Stimulated activated CD4-positive, alpha-beta T cell treated with anti-CD3 and anti-CD28 coated beads, Interleukin-4, amount 100 ng/mL, for 24 hours (primary cell): ENCODE results near the gene C2CD2.

Experiments used
- DNase-seq: peaks from one replicate; pipeline ENCODE4 v3.0.0-alpha.2; 2020

Gene C2CD2

GRCh38 chr21:41881051-41881450, 72.8 kb downstream of the C2CD2 start:
- no peak for DNase-seq

- DNase-seq = no peak
Observed at GRCh38 chr21:41880153-41880552, 73.7 kb downstream of the C2CD2 start.

- peak; percentile 89 for DNase-seq
Observed at GRCh38 chr21:41879190-41879998, 74.4 kb downstream of the C2CD2 start, which contains the start of gene PRDM15. TSS of gene PRDM15 (minus strand) at chr21:41879344. CDS start at chr21:41860363, 18,981 bp downstream.

- DNase-seq = peak; percentile 81
Observed at GRCh38 chr21:41878831-41879189, 75.0 kb downstream of the C2CD2 start.

GRCh38 chr21:41877901-41878830, 75.7 kb downstream of the C2CD2 start:
- DNase-seq = peak; percentile 40

- no peak for DNase-seq
Observed at GRCh38 chr21:41876928-41877652, 76.7 kb downstream of the C2CD2 start.

GRCh38 chr21:41876396-41876795, 77.4 kb downstream of the C2CD2 start:
- no peak for DNase-seq

- DNase-seq = no peak
Observed at GRCh38 chr21:41875086-41875485, 78.7 kb downstream of the C2CD2 start.

- DNase-seq = no peak
Observed at GRCh38 chr21:41874611-41875010, 79.2 kb downstream of the C2CD2 start.

GRCh38 chr21:41873426-41873825, 80.4 kb downstream of the C2CD2 start:
- DNase-seq = no peak

- no peak for DNase-seq
Observed at GRCh38 chr21:41873005-41873404, 80.8 kb downstream of the C2CD2 start.

- DNase-seq = no peak
Observed at GRCh38 chr21:41871293-41872030, 82.4 kb downstream of the C2CD2 start.

- no peak for DNase-seq
Observed at GRCh38 chr21:41869771-41870170, 84.0 kb downstream of the C2CD2 start.

GRCh38 chr21:41868062-41868710, 85.6 kb downstream of the C2CD2 start:
- no peak for DNase-seq

- DNase-seq = no peak
Observed at GRCh38 chr21:41867313-41867712, 86.5 kb downstream of the C2CD2 start.

- DNase-seq = no peak
Observed at GRCh38 chr21:41866274-41866809, 87.5 kb downstream of the C2CD2 start.

- no peak for DNase-seq
Observed at GRCh38 chr21:41865002-41865777, 88.6 kb downstream of the C2CD2 start.

- DNase-seq = no peak
Observed at GRCh38 chr21:41864311-41865001, 89.4 kb downstream of the C2CD2 start.

GRCh38 chr21:41863439-41863740, 90.4 kb downstream of the C2CD2 start:
- DNase-seq = no peak

- DNase-seq = no peak
Observed at GRCh38 chr21:41861987-41862386, 91.8 kb downstream of the C2CD2 start.
